Measurements from ENCODE around the gene MMP28.

The MMP28 gene

DNA sequence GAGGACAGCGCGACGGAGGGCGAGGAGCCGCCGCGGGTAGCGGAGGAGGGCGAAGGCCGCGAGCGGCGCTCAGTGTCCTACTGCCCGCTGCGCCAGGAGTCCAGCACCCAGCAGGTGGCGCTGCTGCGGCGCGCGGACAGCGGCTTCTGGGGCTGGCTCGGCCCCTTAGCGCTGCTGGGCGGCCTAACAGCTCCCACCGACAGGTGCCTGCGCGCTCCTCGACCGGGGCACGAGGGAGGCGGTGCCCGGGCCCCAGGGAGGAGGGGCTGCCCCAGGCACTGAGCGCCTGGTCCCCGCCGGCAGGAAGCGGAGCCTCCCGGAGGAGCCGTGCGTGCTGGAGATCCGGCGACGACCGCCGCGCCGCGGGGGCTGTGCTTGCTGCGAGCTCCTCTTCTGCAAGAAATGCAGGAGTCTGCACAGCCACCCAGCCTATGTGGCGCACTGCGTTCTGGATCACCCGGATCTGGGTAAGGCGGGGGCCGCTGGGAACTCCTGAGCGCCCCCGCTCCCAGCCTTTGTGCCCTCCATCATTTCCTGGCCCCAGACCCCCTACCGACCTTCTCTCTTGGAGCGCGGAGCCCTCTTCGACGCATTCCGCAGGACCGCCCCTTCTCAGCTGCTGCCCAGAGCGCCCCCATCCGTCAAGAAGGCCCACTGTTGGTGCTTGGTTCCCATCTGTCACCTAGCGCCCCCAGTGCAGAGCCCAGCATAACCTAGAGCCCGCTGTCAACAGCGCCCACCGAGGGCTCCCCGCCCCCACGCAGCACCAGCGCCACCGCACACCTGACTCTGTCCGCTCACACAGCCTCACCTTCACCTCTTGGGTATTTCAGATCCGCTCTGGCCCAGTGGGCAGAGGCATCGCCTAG lies 31.1 kb downstream of the MMP28 start:
- no peak for DNase-seq (ENCODE audit: extremely low read depth, low read depth)
- peak overlapping the region; percentile 42 for H3K4me3 ChIP-seq (replicated peaks; ENCODE audit: low read depth, low read length)
- peak; percentile 86 for TF ChIP-seq CTCF (IDR thresholded peaks at IDR 0.05; ENCODE audit: low read depth, low read length, missing control alignments)

DNA sequence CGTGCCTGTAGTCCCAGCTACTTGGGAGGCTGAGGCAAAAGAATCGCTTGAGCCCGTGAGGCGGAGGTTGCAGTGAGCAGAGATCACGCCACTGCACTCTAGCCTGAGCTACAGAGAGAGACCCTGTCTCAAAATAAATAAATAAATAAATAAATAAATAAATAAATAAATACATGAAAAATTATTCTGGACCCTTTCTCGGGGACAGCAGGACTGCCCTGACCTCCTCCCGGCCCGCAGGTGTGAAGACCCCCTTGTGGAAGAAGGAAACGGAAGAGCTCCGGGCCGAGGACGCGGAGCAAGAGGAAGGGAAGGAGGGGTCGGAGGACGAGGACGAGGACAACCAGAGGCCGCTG lies 31.7 kb downstream of the MMP28 start:
- no peak for TF ChIP-seq CTCF (IDR thresholded peaks at IDR 0.05; ENCODE audit: low read depth, low read length, missing control alignments)
- DNase-seq (ENCODE audit: extremely low read depth, low read depth): no peak
- peak overlapping the region; percentile 42; the same call in 1 of the 2 replicates for H3K4me3 ChIP-seq (replicated peaks; ENCODE audit: low read depth, low read length)

DNA sequence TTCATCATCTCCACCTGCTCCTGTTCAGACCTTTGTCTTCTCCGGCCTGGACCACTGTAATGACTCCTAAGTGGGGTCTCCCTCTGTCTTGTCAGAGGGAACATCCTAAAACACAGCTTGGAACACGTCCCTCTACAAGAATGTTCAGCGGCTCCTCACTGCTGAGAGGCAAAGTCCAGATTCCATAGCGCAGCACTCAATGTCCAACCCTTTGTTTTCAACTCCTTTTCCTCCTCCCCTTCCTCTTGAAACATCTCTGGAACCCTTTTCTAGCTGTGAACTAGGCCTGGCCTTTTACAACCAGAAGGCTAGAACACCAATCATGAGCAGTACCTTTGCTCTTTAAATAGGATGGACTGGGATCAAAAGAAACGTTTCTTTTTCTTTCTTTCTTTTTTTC lies 33.8 kb downstream of the MMP28 start:
- no peak overlapping the region for H3K4me3 ChIP-seq (replicated peaks; ENCODE audit: low read depth, low read length)
- DNase-seq (ENCODE audit: extremely low read depth, low read depth): no peak
- no peak for TF ChIP-seq CTCF (IDR thresholded peaks at IDR 0.05; ENCODE audit: low read depth, low read length, missing control alignments)

DNA sequence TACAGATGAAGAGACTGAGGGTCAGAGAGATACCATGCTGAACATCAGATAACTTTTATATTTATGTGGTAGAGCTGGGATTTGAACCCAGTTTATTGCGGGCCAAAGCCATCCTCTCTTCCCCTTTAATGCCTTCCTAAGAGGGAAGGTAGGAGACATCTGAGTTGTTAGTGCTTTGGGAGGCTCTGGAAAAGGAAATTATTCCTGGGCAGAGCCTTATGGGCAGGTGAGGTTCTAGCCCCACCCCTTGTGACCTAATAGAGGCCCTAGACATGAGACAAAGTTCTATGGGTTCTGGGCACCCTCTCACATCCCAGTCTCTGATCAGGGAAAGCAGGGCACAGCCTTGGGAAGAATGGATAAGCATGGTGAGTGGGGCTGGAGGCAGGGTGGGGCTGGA lies 34.9 kb downstream of the MMP28 start, which contains the start of gene C17orf50:
Gene C17orf50, plus strand, starts transcription at position 301 of the 400 bp plus-strand sequence. Its CDS starts 55 bp downstream, at position 356.
- no peak for TF ChIP-seq CTCF (IDR thresholded peaks at IDR 0.05; ENCODE audit: low read depth, low read length, missing control alignments)
- DNase-seq (ENCODE audit: extremely low read depth, low read depth): no peak
- H3K4me3 ChIP-seq (replicated peaks; ENCODE audit: low read depth, low read length): no peak within 1 kb of the TSS

GRCh38 chr17:35757243-35757642 lies 38.2 kb downstream of the MMP28 start:
- no peak for TF ChIP-seq CTCF (IDR thresholded peaks at IDR 0.05; ENCODE audit: low read depth, low read length, missing control alignments)
- no peak for DNase-seq (ENCODE audit: extremely low read depth, low read depth)
- H3K4me3 ChIP-seq (replicated peaks; ENCODE audit: low read depth, low read length): no peak overlapping the region

DNA sequence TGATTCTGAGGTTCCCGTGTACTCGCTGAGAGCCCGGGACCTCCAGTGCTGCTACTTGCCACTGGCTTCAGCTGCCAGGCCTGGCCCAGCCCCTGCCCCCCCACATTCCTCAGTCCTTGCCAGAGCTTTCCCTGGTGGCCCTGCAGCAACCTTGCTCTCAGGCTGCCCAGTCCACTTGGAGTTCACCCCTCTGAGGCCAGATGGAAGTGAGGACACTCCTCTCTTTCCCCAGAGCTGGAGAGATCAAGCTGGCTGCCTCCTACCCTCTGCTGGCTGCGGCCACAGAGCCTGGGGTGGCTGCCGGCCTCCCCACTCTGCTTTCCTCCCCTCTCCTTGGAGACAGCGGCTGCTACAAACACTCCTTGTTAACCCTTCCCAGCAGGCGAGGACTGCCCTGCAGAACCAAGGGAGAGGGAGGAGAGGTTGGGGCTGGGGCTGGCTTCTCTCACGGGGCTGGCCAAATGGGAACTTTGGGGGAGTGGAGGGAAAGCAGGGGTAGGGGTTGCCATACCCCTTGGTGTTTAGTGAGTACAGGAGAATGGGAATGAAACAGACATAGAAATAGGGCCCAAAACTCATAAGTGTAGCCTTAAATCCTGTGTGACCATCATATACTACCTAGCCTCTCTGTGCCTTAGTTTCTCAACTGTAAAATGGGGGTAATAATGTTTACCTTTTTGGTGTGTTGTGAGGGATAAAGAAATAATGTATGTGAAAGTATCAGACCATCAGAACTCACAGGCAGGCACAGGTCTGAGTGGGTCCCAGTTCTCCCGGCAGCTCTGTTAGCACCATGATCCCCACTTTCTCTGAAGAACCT lies 42.3 kb downstream of the MMP28 start, which contains the start of gene GAS2L2:
Gene GAS2L2, minus strand, starts transcription at position 295 of the 820 bp plus-strand sequence. CDS start 389 bp downstream, outside the sequence.
- DNase-seq (ENCODE audit: extremely low read depth, low read depth): no peak
- TF ChIP-seq CTCF (IDR thresholded peaks at IDR 0.05; ENCODE audit: low read depth, low read length, missing control alignments): no peak
- H3K4me3 ChIP-seq (replicated peaks; ENCODE audit: low read depth, low read length): no peak within 1 kb of the TSS
